ENCODE measurements around the gene RRM1. TPM values are rescaled to one million over a fixed set of nuclear protein-coding genes. Genes with fewer than 3 reads are reported as not detected.
"Not testable (repeated sequence)": the region's sequence is repeated elsewhere in the genome, so short reads cannot be mapped to it uniquely, and the experiment has no call there.

The RRM1 gene
- total and polyA plus RNA-seq, 7 donors = 9.0 to 39.6 (median 28.5) TPM

DNA sequence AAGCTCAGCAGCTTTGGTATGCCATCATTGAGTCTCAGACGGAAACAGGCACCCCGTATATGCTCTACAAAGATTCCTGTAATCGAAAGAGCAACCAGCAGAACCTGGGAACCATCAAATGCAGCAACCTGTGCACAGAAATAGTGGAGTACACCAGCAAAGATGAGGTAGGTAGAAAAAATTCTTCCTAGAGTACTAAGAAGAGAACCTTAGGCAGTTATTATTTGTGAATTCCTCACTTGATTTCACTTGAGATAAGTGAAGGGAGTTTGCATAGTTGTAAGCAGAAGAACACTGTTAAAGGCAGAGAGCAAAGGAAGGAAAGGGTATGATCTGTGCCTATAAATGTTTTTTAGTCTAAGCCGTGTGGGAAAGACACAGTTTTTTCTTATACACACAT, 28.6 kb downstream of the RRM1 start:
- intact Hi-C loops (cut with DNase I) = no loop called here
- no peak for TF ChIP-seq CTCF (IDR thresholded peaks at IDR 0.05)
- no peak for TF ChIP-seq EP300 (IDR thresholded peaks at IDR 0.05)
- WGBS, 2 donors = 96 to 98% methylated on average over 4 of the region's 4 CpGs
- Histone ChIP-seq H3K36me3 (peaks cover 8 to 99% (median 30%) of the 10 kb centered on the region in 4 donors), H3K4me1 (no peaks in the 10 kb centered on the region), H3K27me3 (no peaks in the 10 kb centered on the region), H3K9me3 (no peaks in the 10 kb centered on the region), H3K4me3 (no peak overlapping the region), H3K27ac (no peak overlapping the region)
- DNase-seq = no peak

- 96% methylated on average over 6 of the region's 6 CpGs for WGBS, 2 donors
- no peak for DNase-seq
- Histone ChIP-seq H3K36me3 (peaks cover 8 to 97% (median 29%) of the 10 kb centered on the region in 4 donors), H3K9me3 (no peaks in the 10 kb centered on the region), H3K27ac (no peak overlapping the region), H3K27me3 (no peaks in the 10 kb centered on the region), H3K4me1 (no peaks in the 10 kb centered on the region), H3K4me3 (no peak overlapping the region)
- intact Hi-C loops (cut with DNase I) = no loop called here
- TF ChIP-seq CTCF (IDR thresholded peaks at IDR 0.05) (no peak), POLR2A (IDR thresholded peaks at IDR 0.05) (no peak), EP300 (IDR thresholded peaks at IDR 0.05) (no peak), POLR2AphosphoS5 (IDR thresholded peaks at IDR 0.05) (no peak)
Observed at GRCh38 chr11:4125141-4125540, 30.5 kb downstream of the RRM1 start.

- no peak overlapping the region for H3K27ac ChIP-seq
- no peaks in the 10 kb centered on the region for H3K4me1 ChIP-seq
- H3K4me3 ChIP-seq = no peak overlapping the region
- H3K27me3 ChIP-seq = no peaks in the 10 kb centered on the region
- WGBS, 2 donors = 82 to 90% methylated on average over 1 of the region's 1 CpG
- no peak for TF ChIP-seq POLR2AphosphoS5 (IDR thresholded peaks at IDR 0.05)
- TF ChIP-seq EP300 (IDR thresholded peaks at IDR 0.05) = no peak
- TF ChIP-seq POLR2A (IDR thresholded peaks at IDR 0.05) = no peak
- no peak for TF ChIP-seq CTCF (IDR thresholded peaks at IDR 0.05)
- H3K9me3 ChIP-seq = no peaks in the 10 kb centered on the region
- H3K36me3 ChIP-seq = peaks cover 8 to 95% (median 24%) of the 10 kb centered on the region in 4 donors
- intact Hi-C loops (cut with DNase I) = no loop called here
- no peak for DNase-seq
Observed at GRCh38 chr11:4127357-4127756, 32.8 kb downstream of the RRM1 start.

- H3K27ac ChIP-seq; intact Hi-C loops (cut with DNase I); H3K4me3 ChIP-seq; H3K4me1 ChIP-seq; DNase-seq; H3K27me3 ChIP-seq; H3K9me3 ChIP-seq: not testable (repeated sequence)
- H3K36me3 ChIP-seq = peaks cover 0 to 95% (median 14%) of the 10 kb centered on the region in 4 donors
- WGBS, 2 donors = 77 to 95% methylated on average over 4 of the region's 4 CpGs
Observed at GRCh38 chr11:4130219-4130618, 35.6 kb downstream of the RRM1 start.

DNA sequence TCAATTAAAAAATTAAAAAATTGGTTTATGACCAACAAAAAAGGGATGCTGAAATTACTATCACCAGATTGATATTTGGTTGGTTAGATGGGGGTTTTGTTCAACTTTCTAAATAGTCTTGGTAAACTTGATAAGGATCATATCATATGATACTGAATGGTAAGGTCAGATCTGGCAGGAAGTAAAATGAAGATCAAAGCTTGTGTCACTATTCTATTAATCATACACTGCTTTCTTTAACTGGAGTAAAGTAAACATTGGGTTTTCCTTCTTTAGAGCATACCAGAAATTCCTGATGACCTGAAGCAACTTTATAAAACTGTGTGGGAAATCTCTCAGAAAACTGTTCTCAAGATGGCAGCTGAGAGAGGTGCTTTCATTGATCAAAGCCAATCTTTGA, 40.2 kb downstream of the RRM1 start:
- Histone ChIP-seq H3K27me3 (no peaks in the 10 kb centered on the region), H3K4me3 (no peak overlapping the region), H3K9me3 (peaks cover 0 to 3% (median 0%) of the 10 kb centered on the region in 4 donors), H3K4me1 (no peaks in the 10 kb centered on the region), H3K27ac (no peak overlapping the region), H3K36me3 (peaks cover 0 to 83% (median 26%) of the 10 kb centered on the region in 4 donors)
- no peak for DNase-seq
- TF ChIP-seq POLR2AphosphoS5 (IDR thresholded peaks at IDR 0.05) = no peak
- no peak for TF ChIP-seq EP300 (IDR thresholded peaks at IDR 0.05)
- no peak for TF ChIP-seq POLR2A (IDR thresholded peaks at IDR 0.05)
- TF ChIP-seq CTCF (IDR thresholded peaks at IDR 0.05) = no peak
- intact Hi-C loops (cut with DNase I) = no loop called here

Measured in sigmoid colon (tissue), 7 donors.